Neural cell (in vitro differentiated cells): Measurements from ENCODE around the gene SPATA13. TPM values are rescaled to one million over a fixed set of nuclear protein-coding genes. Genes with fewer than 3 reads are reported as not detected.

ENCODE experiments used
- H2AFZ ChIP-seq: fragments of 200-600, 300-800 bp; sonication (generic), shearing (Covaris generic); 2 replicates; pipeline ENCODE4 v1.6.0; 2014; ENCODE audit warnings: low read depth, mild to moderate bottlenecking, antibody characterized with exemption, low read length, moderate library complexity
- H3F3A ChIP-seq: fragments of 200-600 bp; shearing (Covaris generic); 2 replicates; pipeline ENCODE4 v1.6.1; 2016; ENCODE audit warnings: mild to moderate bottlenecking, moderate library complexity, mixed read lengths, antibody characterized with exemption, low read length; ENCODE audit not compliant: insufficient read depth, poor library complexity, severe bottlenecking
- H3K27ac ChIP-seq: fragments of 200-600, 300-800 bp; sonication (generic), shearing (Covaris generic); 2 replicates; pipeline ENCODE4 v1.5.1; 2014; ENCODE audit warnings: mild to moderate bottlenecking, low read length, moderate library complexity
- H3K27me3 ChIP-seq: fragments of 300-800, 200-600 bp; sonication (generic), shearing (Covaris generic); 2 replicates; pipeline ENCODE4 v1.6.0; 2014; ENCODE audit warnings: mild to moderate bottlenecking, low read depth, low read length, moderate library complexity; ENCODE audit not compliant: insufficient read depth
- H3K36me3 ChIP-seq: fragments of 300-800, 200-600 bp; sonication (generic), shearing (Covaris generic); 2 replicates; pipeline ENCODE4 v1.5.1; 2014; ENCODE audit warnings: mild to moderate bottlenecking, antibody characterized with exemption, low read length, moderate library complexity; ENCODE audit not compliant: insufficient read depth
- H3K4me2 ChIP-seq: fragments of 300-800, 200-600 bp; sonication (generic), shearing (Covaris generic); 2 replicates; pipeline ENCODE4 v1.6.0; 2014; ENCODE audit warnings: mild to moderate bottlenecking, low read length
- H3K4me3 ChIP-seq: fragments of 300-800, 200-600 bp; sonication (generic), shearing (Covaris generic); 2 replicates; pipeline ENCODE4 v1.5.1; 2014; ENCODE audit warnings: mild to moderate bottlenecking, low read length, moderate library complexity
- H3K79me2 ChIP-seq: fragments of 200-600 bp; shearing (Covaris generic); replicated peaks from 2 replicates; pipeline ENCODE4 v1.6.0; 2014; ENCODE audit warnings: mild to moderate bottlenecking, low read length, moderate library complexity; ENCODE audit not compliant: insufficient read depth
- H3K9ac ChIP-seq: fragments of 300-800, 200-600 bp; sonication (generic), shearing (Covaris generic); 2 replicates; pipeline ENCODE4 v1.6.1; 2016; ENCODE audit warnings: mild to moderate bottlenecking, low read length, mixed read lengths
- H3K9me2 ChIP-seq: fragments of 200-600 bp; shearing (Covaris generic); 2 replicates; pipeline ENCODE4 v1.6.1; 2016; ENCODE audit warnings: mild to moderate bottlenecking, low read length, mixed read lengths; ENCODE audit not compliant: insufficient read depth
- H3K9me3 ChIP-seq: fragments of 200-600, 300-800 bp; sonication (generic), shearing (Covaris generic); 2 replicates; pipeline ENCODE4 v1.6.1; 2016; ENCODE audit warnings: mild to moderate bottlenecking, mixed run types, low read length, moderate library complexity, mixed read lengths
- H4K20me1 ChIP-seq: fragments of 200-600 bp; shearing (Covaris generic); 2 replicates; pipeline ENCODE4 v1.6.1; 2016; ENCODE audit warnings: mild to moderate bottlenecking, mixed run types; ENCODE audit not compliant: insufficient read depth
- CTCF ChIP-seq: fragments of 450-650 bp; IDR thresholded peaks from 2 replicates; pipeline ENCODE4 v1.5.1; 2014; ENCODE audit warnings: antibody characterized with exemption, mild to moderate bottlenecking, moderate library complexity; ENCODE audit not compliant: poor library complexity, severe bottlenecking
- EP300 ChIP-seq: fragments of 450-650 bp; conservative IDR thresholded peaks from 2 replicates; pipeline ENCODE4 v1.6.1; 2014; ENCODE audit warnings: antibody characterized with exemption, mild to moderate bottlenecking, moderate library complexity; ENCODE audit not compliant: poor library complexity, severe bottlenecking
- EZH2 ChIP-seq: fragments of 200-600, 300-800 bp; shearing (Covaris generic), sonication (generic); IDR thresholded peaks from 2 replicates; pipeline ENCODE4 v1.6.1; 2014; ENCODE audit warnings: antibody characterized with exemption, low read length, borderline replicate concordance, mild to moderate bottlenecking; ENCODE audit not compliant: insufficient read depth, poor library complexity, severe bottlenecking
- MXI1 ChIP-seq: fragments of 450-650 bp; conservative IDR thresholded peaks from 2 replicates; pipeline ENCODE4 v1.6.1; 2014; ENCODE audit warnings: antibody characterized with exemption, mild to moderate bottlenecking; ENCODE audit not compliant: poor library complexity, severe bottlenecking
- POLR2AphosphoS5 ChIP-seq: IDR thresholded peaks from 2 replicates; pipeline ENCODE4 v1.6.1; 2012
- RAD21 ChIP-seq: fragments of 450-650 bp; conservative IDR thresholded peaks from 2 replicates; pipeline ENCODE4 v1.6.1; 2014; ENCODE audit warnings: antibody characterized with exemption, mild to moderate bottlenecking, moderate library complexity
- REST ChIP-seq: IDR thresholded peaks from 2 replicates; pipeline ENCODE4 v1.6.1; 2012; ENCODE audit warnings: borderline replicate concordance
- SMC3 ChIP-seq: fragments of 450-650 bp; conservative IDR thresholded peaks from 2 replicates; pipeline ENCODE4 v1.6.1; 2014; ENCODE audit warnings: antibody characterized with exemption, mild to moderate bottlenecking, moderate library complexity; ENCODE audit not compliant: poor library complexity
- TAF1 ChIP-seq: IDR thresholded peaks from 2 replicates; pipeline ENCODE4 v1.6.1; 2012; ENCODE audit warnings: low read depth
- polyA plus RNA-seq: library from polyadenylated mRNA; depleted of rRNA; stranded (reverse); fragments of >200 nt; gene quantifications from 2 replicates; pipeline ENCODE4 v1.2.3, GENCODE V29; 2014

SPATA13 gene
- polyA plus RNA-seq, 1 donor from 2014 or later, result 15.5 TPM

- Histone ChIP-seq H3K4me3 (no peak overlapping the region), H2AFZ (no peak overlapping the region)
- TF ChIP-seq MXI1, result no peak
- no peak for TF ChIP-seq REST
- TF ChIP-seq POLR2AphosphoS5, result no peak
Observed at GRCh38 chr13:24341439-24341838, 180.9 kb downstream of the SPATA13 start.

GRCh38 chr13:24348385-24348784 lies 187.9 kb downstream of the SPATA13 start:
- TF ChIP-seq CTCF (no peak), EP300 (no peak), REST (no peak), SMC3 (no peak), EZH2 (no peak), TAF1 (no peak), RAD21 (no peak), POLR2AphosphoS5 (no peak), MXI1 (no peak)
- Histone ChIP-seq H2AFZ (no peak overlapping the region), H3K9ac (no peak overlapping the region), H3K4me2 (no peak overlapping the region), H3K27ac (no peak overlapping the region), H3K9me2 (no peaks in the 10 kb centered on the region), H3K4me3 (no peak overlapping the region), H3K79me2 (no peaks in the 10 kb centered on the region), H3K27me3 (no peaks in the 10 kb centered on the region), H4K20me1 (no peaks in the 10 kb centered on the region), H3F3A (no peaks in the 10 kb centered on the region), H3K36me3 (no peaks in the 10 kb centered on the region), H3K9me3 (no peaks in the 10 kb centered on the region)

More at GRCh38 chr13:24341439-24341838, 180.9 kb downstream of the SPATA13 start:
- no peaks in the 10 kb centered on the region for H4K20me1 ChIP-seq
- no peak overlapping the region for H3K4me2 ChIP-seq
- no peaks in the 10 kb centered on the region for H3K9me2 ChIP-seq
- no peaks in the 10 kb centered on the region for H3K36me3 ChIP-seq
- H3K27me3 ChIP-seq, result no peaks in the 10 kb centered on the region
- no peaks in the 10 kb centered on the region for H3K9me3 ChIP-seq
- no peak overlapping the region for H3K27ac ChIP-seq
- H3F3A ChIP-seq, result no peaks in the 10 kb centered on the region
- no peak overlapping the region for H3K9ac ChIP-seq
- H3K79me2 ChIP-seq, result no peaks in the 10 kb centered on the region
